KMS-11 (cell line): ENCODE results near the gene GJD2.

Experiments
- H2AFZ ChIP-seq: fragments of 200-600 bp; sonication (generic); 2 replicates; pipeline ENCODE4 v1.6.1; 2016; ENCODE audit warnings: antibody characterized with exemption, mixed run types, low read depth
- H3K27ac ChIP-seq: fragments of 200-600 bp; sonication (generic); 2 replicates; pipeline ENCODE4 v1.6.1; 2016; ENCODE audit warnings: mild to moderate bottlenecking, mixed run types
- H3K27me3 ChIP-seq: fragments of 200-600 bp; sonication (generic); 2 replicates; pipeline ENCODE4 v1.6.1; 2017; ENCODE audit warnings: mild to moderate bottlenecking, low read depth, mixed run types, moderate library complexity; ENCODE audit not compliant: insufficient read depth
- H3K36me3 ChIP-seq: fragments of 200-600 bp; sonication (generic); 2 replicates; pipeline ENCODE4 v1.6.1; 2017; ENCODE audit warnings: mild to moderate bottlenecking, mixed run types; ENCODE audit not compliant: insufficient read depth
- H3K4me1 ChIP-seq: fragments of 200-600 bp; sonication (generic); 2 replicates; pipeline ENCODE4 v1.6.1; 2016; ENCODE audit warnings: mild to moderate bottlenecking, low read depth, mixed run types; ENCODE audit not compliant: poor library complexity, severe bottlenecking
- H3K4me2 ChIP-seq: fragments of 200-600 bp; sonication (generic); 2 replicates; pipeline ENCODE4 v1.7.0; 2016; ENCODE audit warnings: mild to moderate bottlenecking, mixed run types
- H3K4me3 ChIP-seq: fragments of 200-600 bp; sonication (generic); IDR thresholded peaks from 2 replicates; pipeline ENCODE4 v1.6.1; 2017; ENCODE audit warnings: low read depth, low read length, mixed read lengths; ENCODE audit not compliant: insufficient read depth
- H3K79me2 ChIP-seq: fragments of 200-600 bp; sonication (generic); 2 replicates; pipeline ENCODE4 v1.6.1; 2016; ENCODE audit warnings: low read depth, mixed run types; ENCODE audit not compliant: insufficient read depth
- H3K9ac ChIP-seq: fragments of 200-600 bp; sonication (generic); 2 replicates; pipeline ENCODE4 v1.6.1; 2016; ENCODE audit warnings: mild to moderate bottlenecking, mixed run types
- H4K20me1 ChIP-seq: fragments of 200-600 bp; sonication (generic); 2 replicates; pipeline ENCODE4 v1.6.1; 2016; ENCODE audit warnings: mild to moderate bottlenecking, mixed run types; ENCODE audit not compliant: insufficient read depth
- CTCF ChIP-seq: fragments of 200-600 bp; sonication (generic); conservative IDR thresholded peaks from 2 replicates; pipeline ENCODE4 v1.6.1; 2017; ENCODE audit warnings: low read depth, mild to moderate bottlenecking, antibody characterized with exemption, low read length, moderate library complexity, mixed read lengths

The GJD2 gene

GRCh38 chr15:34719695-34720094, 35.1 kb downstream of the GJD2 start:
- no peak overlapping the region for H3K4me3 ChIP-seq
- H2AFZ ChIP-seq: no peak overlapping the region
- no peaks in the 10 kb centered on the region for H3K36me3 ChIP-seq
- no peak for TF ChIP-seq CTCF
- H4K20me1 ChIP-seq: no peaks in the 10 kb centered on the region
- no peak overlapping the region for H3K9ac ChIP-seq
- H3K4me2 ChIP-seq: no peak overlapping the region
- H3K4me1 ChIP-seq: no peaks in the 10 kb centered on the region
- H3K27me3 ChIP-seq: no peaks in the 10 kb centered on the region
- no peak overlapping the region for H3K27ac ChIP-seq
- no peaks in the 10 kb centered on the region for H3K79me2 ChIP-seq

GRCh38 chr15:34718681-34719665, 35.8 kb downstream of the GJD2 start:
- Histone ChIP-seq H2AFZ (no peak overlapping the region), H3K4me1 (no peaks in the 10 kb centered on the region), H3K4me2 (no peak overlapping the region), H3K36me3 (no peaks in the 10 kb centered on the region), H3K27ac (no peak overlapping the region), H3K4me3 (no peak overlapping the region), H3K79me2 (no peaks in the 10 kb centered on the region), H3K27me3 (no peaks in the 10 kb centered on the region), H4K20me1 (no peaks in the 10 kb centered on the region), H3K9ac (no peak overlapping the region)
- TF ChIP-seq CTCF: no peak

- no peak overlapping the region for H3K27ac ChIP-seq
- no peak for TF ChIP-seq CTCF
- H2AFZ ChIP-seq: no peak overlapping the region
Observed at GRCh38 chr15:34717729-34718128, 37.1 kb downstream of the GJD2 start.

GRCh38 chr15:34716111-34716510, 38.7 kb downstream of the GJD2 start:
- H3K4me2 ChIP-seq: no peak overlapping the region
- H2AFZ ChIP-seq: no peak overlapping the region
- no peaks in the 10 kb centered on the region for H4K20me1 ChIP-seq
- H3K36me3 ChIP-seq: no peaks in the 10 kb centered on the region
- no peaks in the 10 kb centered on the region for H3K4me1 ChIP-seq
- H3K79me2 ChIP-seq: no peaks in the 10 kb centered on the region
- H3K27ac ChIP-seq: no peak overlapping the region
- H3K27me3 ChIP-seq: no peaks in the 10 kb centered on the region
- no peak overlapping the region for H3K4me3 ChIP-seq
- no peak for TF ChIP-seq CTCF
- H3K9ac ChIP-seq: no peak overlapping the region

More at GRCh38 chr15:34717729-34718128, 37.1 kb downstream of the GJD2 start:
- no peak overlapping the region for H3K9ac ChIP-seq
- H3K36me3 ChIP-seq: no peaks in the 10 kb centered on the region
- no peaks in the 10 kb centered on the region for H3K27me3 ChIP-seq
- no peak overlapping the region for H3K4me3 ChIP-seq
- no peaks in the 10 kb centered on the region for H3K79me2 ChIP-seq
- H4K20me1 ChIP-seq: no peaks in the 10 kb centered on the region
- H3K4me2 ChIP-seq: no peak overlapping the region
- no peaks in the 10 kb centered on the region for H3K4me1 ChIP-seq
